HepG2 (cell line): ENCODE data around the gene MASP1. TPM values are rescaled to one million over a fixed set of nuclear protein-coding genes. Genes with fewer than 3 reads are reported as not detected.

Source experiments
- AGO1 ChIP-seq: fragments of 200-400 bp; formaldehyde crosslinking; IDR thresholded peaks from 2 replicates; pipeline ENCODE4 v1.6.1; 2017; ENCODE audit warnings: mild to moderate bottlenecking, low read depth, low read length, moderate library complexity; ENCODE audit not compliant: poor library complexity, severe bottlenecking
- ARNT2 ChIP-seq: sonication (generic); formaldehyde crosslinking; IDR thresholded peaks from 2 replicates; pipeline ENCODE4 v1.8.0; 2022; ENCODE audit warnings: mild to moderate bottlenecking, low read depth, missing genetic modification reagents, moderate library complexity
- CBFB ChIP-seq: sonication (generic); formaldehyde crosslinking; IDR thresholded peaks from 2 replicates; pipeline ENCODE4 v1.4.0; 2020; ENCODE audit warnings: missing genetic modification reagents
- FOXA1 ChIP-seq, 2 experiments: fragments of 450-650 bp in 1 of 2; sonication (generic) in 1 of 2; formaldehyde crosslinking in 1 of 2; IDR thresholded peaks; 2 replicates each; pipeline versions ENCODE4 v1.4.0 to v1.6.1; 2016 to 2020; ENCODE audit warnings: missing genetic modification reagents in 1 of 2
- HNRNPUL1 ChIP-seq: fragments of 200-400 bp; formaldehyde crosslinking; IDR thresholded peaks from 2 replicates; pipeline ENCODE4 v1.6.1; 2017; ENCODE audit warnings: low read depth, mild to moderate bottlenecking, low read length, moderate library complexity
- MAFF ChIP-seq: IDR thresholded peaks from 2 replicates; pipeline ENCODE4 v1.6.1; 2011; ENCODE audit warnings: low read depth, low read length, improper control_type of control experiment
- MLXIP ChIP-seq: sonication (generic); formaldehyde crosslinking; IDR thresholded peaks from 2 replicates; pipeline ENCODE4 v1.9.0; 2021; ENCODE audit warnings: missing genetic modification reagents, borderline replicate concordance
- MTF1 ChIP-seq: sonication (generic); formaldehyde crosslinking; IDR thresholded peaks from 2 replicates; pipeline ENCODE4 v1.5.0; 2020; ENCODE audit warnings: missing genetic modification reagents
- NFKB2 ChIP-seq: sonication (generic); formaldehyde crosslinking; IDR thresholded peaks from 2 replicates; pipeline ENCODE4 v1.4.0; 2020; ENCODE audit warnings: missing genetic modification reagents, borderline replicate concordance
- NONO ChIP-seq, 2 experiments: fragments of 450-650 bp in 1 of 2; sonication (generic) in 1 of 2; formaldehyde crosslinking in 1 of 2; IDR thresholded peaks in 1 of 2; conservative IDR thresholded peaks in 1 of 2; 2 replicates each; pipeline versions ENCODE4 v1.6.1 to v1.8.0; 2017 to 2022; ENCODE audit warnings: mild to moderate bottlenecking in 1 of 2, missing genetic modification reagents in 1 of 2, moderate library complexity in 1 of 2
- PHF20 ChIP-seq: sonication (generic); formaldehyde crosslinking; IDR thresholded peaks from 2 replicates; pipeline ENCODE4 v1.5.0; 2020; ENCODE audit warnings: mild to moderate bottlenecking, missing genetic modification reagents
- RFXAP ChIP-seq: sonication (generic); formaldehyde crosslinking; IDR thresholded peaks from 2 replicates; pipeline ENCODE4 v1.4.0; 2020; ENCODE audit warnings: missing genetic modification reagents, borderline replicate concordance
- TERF1 ChIP-seq: sonication (generic); formaldehyde crosslinking; IDR thresholded peaks from 2 replicates; pipeline ENCODE4 v1.8.0; 2022; ENCODE audit warnings: mild to moderate bottlenecking, missing genetic modification reagents, moderate library complexity
- ZBTB43 ChIP-seq: sonication (generic); formaldehyde crosslinking; conservative IDR thresholded peaks from 2 replicates; pipeline ENCODE4 v1.4.0; 2020; ENCODE audit warnings: missing genetic modification reagents
- ZNF275 ChIP-seq: sonication (generic); formaldehyde crosslinking; IDR thresholded peaks from 2 replicates; pipeline ENCODE4 v1.8.0; 2022; ENCODE audit warnings: missing genetic modification reagents, mild to moderate bottlenecking, inconsistent platforms, borderline replicate concordance
- ZNF326 ChIP-seq: sonication (generic); formaldehyde crosslinking; IDR thresholded peaks from 2 replicates; pipeline ENCODE4 v1.4.0; 2020; ENCODE audit warnings: missing genetic modification reagents, borderline replicate concordance
- ZNF503 ChIP-seq: sonication (generic); formaldehyde crosslinking; IDR thresholded peaks from 2 replicates; pipeline ENCODE4 v1.4.0; 2020; ENCODE audit warnings: missing genetic modification reagents
- ZNF577 ChIP-seq: sonication (generic); formaldehyde crosslinking; IDR thresholded peaks from 2 replicates; pipeline ENCODE4 v1.4.0; 2020; ENCODE audit warnings: mild to moderate bottlenecking, low read depth, missing genetic modification reagents, borderline replicate concordance
- ZSCAN30 ChIP-seq: sonication (generic); formaldehyde crosslinking; IDR thresholded peaks from 2 replicates; pipeline ENCODE4 v1.5.0; 2020; ENCODE audit warnings: mild to moderate bottlenecking, missing genetic modification reagents
- polyA plus RNA-seq, 8 experiments: library from polyadenylated mRNA; depleted of rRNA in 3 of 8; stranded (reverse) in 7 of 8; unstranded in 1 of 8; fragments of >200 nt; fragmentation: Illumina TruSeq in 4 of 8; extraction: Trizol in 4 of 8; gene quantifications; 2 replicates each; pipeline versions ENCODE4 v1.2.1 to v1.2.3, GENCODE V29; 2011 to 2016; ENCODE audit warnings: low read depth in 4 of 8, missing spikeins in 1 of 8, mixed read lengths in 1 of 8; ENCODE audit not compliant: insufficient read depth in 1 of 8
- total RNA-seq, 5 experiments: library from RNA; depleted of rRNA; stranded (reverse); fragments of >200 nt; fragmentation: Illumina TruSeq; extraction: Trizol; gene quantifications; 2 replicates each; pipeline ENCODE4 v1.2.3, GENCODE V29; 2016; ENCODE audit warnings: low read depth in 1 of 5

MASP1 gene
- total and polyA plus RNA-seq, 2 of the 13 experiments (the other 11 are each of a cell fraction or from before 2014, with no cell fraction given) = 10.8 to 56.0 TPM

GRCh38 chr3:187276397-187277128, 15.0 kb downstream of the MASP1 start (continued):
- no peak; the same call in 1 of the 2 replicates for TF ChIP-seq ZNF275 (CRISPR knock-in tag)
- no peak for TF ChIP-seq PHF20 (CRISPR knock-in tag)
- TF ChIP-seq NONO (IDR thresholded peaks at IDR 0.05) = no peak
- TF ChIP-seq NONO (CRISPR knock-in tag; conservative IDR thresholded peaks at IDR 0.05) = no peak
- no peak for TF ChIP-seq NFKB2 (CRISPR knock-in tag)
- TF ChIP-seq ARNT2 = no peak
- TF ChIP-seq MLXIP (CRISPR knock-in tag) = no peak
- 0 out of 2 replicates have a peak, but pooled peaks have one; percentile 41 for TF ChIP-seq ZSCAN30 (CRISPR knock-in tag)
- TF ChIP-seq ZNF326 (CRISPR knock-in tag) = no peak
- TF ChIP-seq CBFB (CRISPR knock-in tag) = 0 out of 2 replicates have a peak, but pooled peaks have one; percentile 51
- no peak for TF ChIP-seq HNRNPUL1
- peak; percentile 36; the same call in 1 of the 2 replicates for TF ChIP-seq FOXA1 (IDR thresholded peaks at IDR 0.05)
- TF ChIP-seq FOXA1 (CRISPR knock-in tag; IDR thresholded peaks at IDR 0.05) = peak; percentile 94
- no peak for TF ChIP-seq MTF1 (CRISPR knock-in tag)
- no peak for TF ChIP-seq ZNF577 (CRISPR knock-in tag)
- 0 out of 2 replicates have a peak, but pooled peaks have one; percentile 38 for TF ChIP-seq RFXAP (CRISPR knock-in tag)
- no peak for TF ChIP-seq AGO1
- TF ChIP-seq ZBTB43 (CRISPR knock-in tag) = peak; percentile 79
- no peak for TF ChIP-seq MAFF
- TF ChIP-seq TERF1 (CRISPR knock-in tag) = no peak
- TF ChIP-seq ZNF503 (CRISPR knock-in tag) = peak; percentile 66
